ENCODE results near the gene FOXS1. TPM values are rescaled to one million over a fixed set of nuclear protein-coding genes. Genes with fewer than 3 reads are reported as not detected.
"Not testable (repeated sequence)": the region's sequence is repeated elsewhere in the genome, so short reads cannot be mapped to it uniquely, and the experiment has no call there.

FOXS1 gene
- total RNA-seq, 4 donors from 2014 or later = 0.55 TPM; not detected in 3

DNA sequence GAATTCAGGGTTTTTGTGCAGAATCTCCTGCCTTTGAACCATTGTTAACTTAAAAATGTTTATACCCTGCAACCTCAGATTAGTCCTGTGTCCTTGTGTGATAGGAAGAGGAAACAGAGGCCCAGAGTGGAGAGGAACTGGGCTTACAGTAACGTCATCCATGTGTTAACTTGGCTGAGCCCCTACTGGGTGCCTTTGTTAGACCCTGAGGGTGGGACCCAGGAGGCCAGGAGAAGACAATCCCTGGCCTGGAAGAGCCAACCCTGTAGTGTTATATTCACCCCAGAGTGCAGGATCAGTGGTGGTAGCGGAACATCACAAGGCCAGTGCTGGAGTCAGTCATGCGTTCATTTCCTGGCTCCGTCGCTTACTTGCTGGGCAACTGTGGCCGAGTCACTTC, 15.7 kb downstream of the FOXS1 start:
- TF ChIP-seq, protein P1, sequence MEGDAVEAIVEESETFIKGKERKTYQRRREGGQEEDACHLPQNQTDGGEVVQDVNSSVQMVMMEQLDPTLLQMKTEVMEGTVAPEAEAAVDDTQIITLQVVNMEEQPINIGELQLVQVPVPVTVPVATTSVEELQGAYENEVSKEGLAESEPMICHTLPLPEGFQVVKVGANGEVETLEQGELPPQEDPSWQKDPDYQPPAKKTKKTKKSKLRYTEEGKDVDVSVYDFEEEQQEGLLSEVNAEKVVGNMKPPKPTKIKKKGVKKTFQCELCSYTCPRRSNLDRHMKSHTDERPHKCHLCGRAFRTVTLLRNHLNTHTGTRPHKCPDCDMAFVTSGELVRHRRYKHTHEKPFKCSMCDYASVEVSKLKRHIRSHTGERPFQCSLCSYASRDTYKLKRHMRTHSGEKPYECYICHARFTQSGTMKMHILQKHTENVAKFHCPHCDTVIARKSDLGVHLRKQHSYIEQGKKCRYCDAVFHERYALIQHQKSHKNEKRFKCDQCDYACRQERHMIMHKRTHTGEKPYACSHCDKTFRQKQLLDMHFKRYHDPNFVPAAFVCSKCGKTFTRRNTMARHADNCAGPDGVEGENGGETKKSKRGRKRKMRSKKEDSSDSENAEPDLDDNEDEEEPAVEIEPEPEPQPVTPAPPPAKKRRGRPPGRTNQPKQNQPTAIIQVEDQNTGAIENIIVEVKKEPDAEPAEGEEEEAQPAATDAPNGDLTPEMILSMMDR (IDR thresholded peaks at IDR 0.05) = no peak
- no peak for TF ChIP-seq EP300 (IDR thresholded peaks at IDR 0.05; ENCODE audit: low read depth)
- no peak for TF ChIP-seq POLR2AphosphoS5 (IDR thresholded peaks at IDR 0.05)
- TF ChIP-seq POLR2A (IDR thresholded peaks at IDR 0.05) = no peak
- DNase-seq = no peak
- Histone ChIP-seq H3K27ac (no peak overlapping the region), H3K9me3 (no peaks in the 10 kb centered on the region), H3K4me3 (no peak overlapping the region), H3K36me3 (no peaks in the 10 kb centered on the region), H3K4me1 (no peaks in the 10 kb centered on the region), H3K27me3 (no peaks in the 10 kb centered on the region)
- in situ Hi-C loops (cut with MboI; ENCODE audit: low pct_ligation_motif_present in 1 of 4, low pct_unique_long_range_greater_than_20kb in 1 of 4, low sequenced_read_pairs in 3 of 4) (no loop called here), intact Hi-C loops (cut with DNase I; ENCODE audit: low total_unique reads) (loop anchor here (2.0 to 10.0 kb wide), 2 partner anchors 69 to 205 kb away; no protein-coding TSS in a partner anchor)
- 80% methylated on average over 6 of the region's 6 CpGs; no CpG with 5 or more reads in 1 of the 2 donors for WGBS, 2 donors (ENCODE audit: low coverage in 1 of 2)

DNA sequence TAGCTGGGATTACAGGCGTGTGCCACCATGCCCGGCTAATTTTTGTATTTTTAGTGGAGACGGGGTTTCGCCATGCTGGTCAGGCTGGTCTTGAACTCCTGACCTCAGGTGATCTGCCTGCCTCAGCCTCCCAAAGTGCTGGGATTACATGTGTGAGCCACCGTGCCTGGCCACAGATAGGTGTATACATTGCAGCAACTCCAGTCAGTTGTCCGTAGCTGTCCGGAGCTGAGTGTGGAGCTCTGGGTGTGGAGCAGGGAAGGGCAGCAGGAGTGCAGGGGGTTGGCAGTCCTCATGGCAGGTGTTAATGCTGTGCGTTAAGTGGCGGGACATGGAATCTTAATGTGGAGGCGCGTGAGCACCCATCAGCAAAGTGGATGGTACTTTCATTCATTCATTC, 17.4 kb downstream of the FOXS1 start:
- DNase-seq; H3K27me3 ChIP-seq; H3K4me1 ChIP-seq; H3K4me3 ChIP-seq; in situ Hi-C loops (cut with MboI; ENCODE audit: low pct_ligation_motif_present in 1 of 4, low pct_unique_long_range_greater_than_20kb in 1 of 4, low sequenced_read_pairs in 3 of 4); H3K9me3 ChIP-seq; H3K36me3 ChIP-seq; H3K27ac ChIP-seq: not testable (repeated sequence)
- intact Hi-C loops (cut with DNase I; ENCODE audit: low total_unique reads) = loop anchor here (10.0 kb wide), 1 partner anchor 207 kb away; no protein-coding TSS in a partner anchor
- WGBS, 2 donors (ENCODE audit: low coverage in 1 of 2) = 90 to 91% methylated on average over 3 to 11 of the region's 11 CpGs

DNA sequence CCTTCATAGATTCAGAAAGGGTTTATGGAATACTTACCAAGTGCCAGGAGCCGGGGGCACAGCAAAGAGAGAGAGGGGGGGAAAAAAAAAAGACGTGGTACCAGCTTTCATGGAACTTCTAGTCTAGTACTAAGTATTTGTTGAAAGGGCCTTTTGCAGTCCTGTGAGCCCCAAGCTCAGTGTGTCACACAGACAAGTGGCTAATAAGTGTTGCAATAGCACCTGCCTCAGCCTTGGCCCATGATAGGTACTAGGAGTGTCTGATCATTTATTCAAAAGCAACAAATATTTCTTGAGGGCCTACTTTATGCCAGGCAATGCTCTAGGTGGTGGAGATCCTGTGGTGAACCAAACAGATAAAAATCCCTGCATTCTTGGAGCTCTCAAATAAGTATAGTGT, 18.3 kb downstream of the FOXS1 start:
- Histone ChIP-seq H3K4me1 (peaks cover 0 to 9% (median 4%) of the 10 kb centered on the region in 4 donors), H3K4me3 (no peak overlapping the region), H3K27ac (no peak overlapping the region), H3K36me3 (no peaks in the 10 kb centered on the region), H3K27me3 (no peaks in the 10 kb centered on the region), H3K9me3 (no peaks in the 10 kb centered on the region)
- DNase-seq = no peak
- 67 to 68% methylated on average over 2 of the region's 2 CpGs for WGBS, 2 donors (ENCODE audit: low coverage in 1 of 2)
- intact Hi-C loops (cut with DNase I; ENCODE audit: low total_unique reads) = loop anchor here (10.0 kb wide), 1 partner anchor 208 kb away; no protein-coding TSS in a partner anchor
- TF ChIP-seq POLR2AphosphoS5 (IDR thresholded peaks at IDR 0.05) (no peak), EP300 (IDR thresholded peaks at IDR 0.05; ENCODE audit: low read depth) (no peak), POLR2A (IDR thresholded peaks at IDR 0.05) (no peak)
- TF ChIP-seq, protein P1 (IDR thresholded peaks at IDR 0.05) = no peak
- in situ Hi-C loops (cut with MboI; ENCODE audit: low pct_ligation_motif_present in 1 of 4, low pct_unique_long_range_greater_than_20kb in 1 of 4, low sequenced_read_pairs in 3 of 4) = no loop called here

DNA sequence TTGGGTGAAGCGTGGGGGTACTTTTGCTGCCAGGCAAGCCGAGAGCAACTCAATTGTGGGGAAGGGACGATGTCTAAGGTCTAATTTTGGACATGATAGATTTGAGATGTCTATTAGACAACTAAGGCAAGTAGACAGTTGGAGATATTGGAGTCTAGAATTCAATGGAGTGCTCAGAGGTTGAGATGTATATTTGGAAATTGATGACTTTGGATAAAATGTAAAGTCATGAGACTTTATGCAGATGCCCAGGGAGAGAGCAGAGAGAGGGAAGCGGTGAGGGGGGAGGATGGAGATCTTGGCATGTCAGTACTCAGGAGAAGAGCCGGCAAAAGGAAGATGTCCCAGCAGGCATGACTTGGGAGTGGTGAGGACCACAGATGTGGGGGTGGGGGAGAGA, 19.3 kb downstream of the FOXS1 start:
- peaks cover 0 to 9% (median 4%) of the 10 kb centered on the region in 4 donors for H3K4me1 ChIP-seq
- no peak for DNase-seq
- no peaks in the 10 kb centered on the region for H3K27me3 ChIP-seq
- no peaks in the 10 kb centered on the region for H3K36me3 ChIP-seq
- no peaks in the 10 kb centered on the region for H3K9me3 ChIP-seq
- no peak overlapping the region for H3K4me3 ChIP-seq
- TF ChIP-seq, protein P1 (IDR thresholded peaks at IDR 0.05) = no peak
- no peak for TF ChIP-seq POLR2A (IDR thresholded peaks at IDR 0.05)
- TF ChIP-seq EP300 (IDR thresholded peaks at IDR 0.05; ENCODE audit: low read depth) = no peak
- no peak for TF ChIP-seq POLR2AphosphoS5 (IDR thresholded peaks at IDR 0.05)
- H3K27ac ChIP-seq = no peak overlapping the region
- intact Hi-C loops (cut with DNase I; ENCODE audit: low total_unique reads) = loop anchor here (10.0 kb wide), 1 partner anchor 209 kb away; no protein-coding TSS in a partner anchor
- in situ Hi-C loops (cut with MboI; ENCODE audit: low pct_ligation_motif_present in 1 of 4, low pct_unique_long_range_greater_than_20kb in 1 of 4, low sequenced_read_pairs in 3 of 4) = no loop called here
- 90 to 100% methylated on average over 1 to 5 of the region's 5 CpGs for WGBS, 2 donors (ENCODE audit: low coverage in 1 of 2)
